ENCODE results near the gene BMX. TPM values are rescaled to one million over a fixed set of nuclear protein-coding genes. Genes with fewer than 3 reads are reported as not detected.
A peak's percentile ranks its signal among the peaks of the same experiment; 100 is the strongest.

Gene BMX
- total and polyA plus RNA-seq, 9 of the 15 experiments (the other 6 are each of a cell fraction or from before 2014, with no cell fraction given) = 0.45 to 4.2 (median 1.8) TPM

- TF ChIP-seq ZNF518B (CRISPR knock-in tag; IDR thresholded peaks at IDR 0.05) (no peak), HMG20A (CRISPR knock-in tag; conservative IDR thresholded peaks at IDR 0.05) (no peak), RBBP5 (IDR thresholded peaks at IDR 0.05; ENCODE audit: borderline replicate concordance, insufficient read depth, low read length, poor library complexity, severe bottlenecking) (peak; percentile 23), TGIF2 (CRISPR knock-in tag; IDR thresholded peaks at IDR 0.05) (no peak), HDAC8 (tag; IDR thresholded peaks at IDR 0.05) (no peak), KHSRP (IDR thresholded peaks at IDR 0.05) (no peak), PHTF2 (CRISPR knock-in tag; IDR thresholded peaks at IDR 0.05) (no peak), HNRNPK (IDR thresholded peaks at IDR 0.05; ENCODE audit: low read depth, low read length, poor library complexity, severe bottlenecking) (no peak), DACH1 (IDR thresholded peaks at IDR 0.05; ENCODE audit: partially characterized antibody) (no peak), PPARD (CRISPR knock-in tag; IDR thresholded peaks at IDR 0.05) (no peak), FOXM1 (IDR thresholded peaks at IDR 0.05; ENCODE audit: low read depth) (0 out of 2 replicates have a peak, but pooled peaks have one; percentile 12), FOXM1 (CRISPR knock-in tag; IDR thresholded peaks at IDR 0.05; ENCODE audit: low read depth) (no peak), ZNF766 (CRISPR knock-in tag; conservative IDR thresholded peaks at IDR 0.05) (peak; percentile 22; the same call in 1 of the 2 replicates), ZBTB2 (IDR thresholded peaks at IDR 0.05) (0 out of 2 replicates have a peak, but pooled peaks have one; percentile 34), TRIM24 (IDR thresholded peaks at IDR 0.05) (peak in 1 of 2 experiments; percentile 53; a peak in 1 of 4 replicates), TBL1XR1 (IDR thresholded peaks at IDR 0.05; ENCODE audit: low read length in 2 of 2) (peak in 1 of 2 experiments; percentile 71; a peak in 2 of 4 replicates), PHB2 (IDR thresholded peaks at IDR 0.05; ENCODE audit: low read depth) (no peak), NR2C2 (CRISPR knock-in tag; IDR thresholded peaks at IDR 0.05) (no peak), NR2C2 (tag; IDR thresholded peaks at IDR 0.05) (peak; percentile 46; the same call in 1 of the 2 replicates), TCF3 (CRISPR knock-in tag; IDR thresholded peaks at IDR 0.05) (peak; percentile 90)
These were observed 48.8 kb downstream of the BMX start (continued) for GRCh38 chrX:15549189-15550012.
